CD4-positive, alpha-beta T cell (primary cell): ENCODE results near the gene BICDL2. TPM values are rescaled to one million over a fixed set of nuclear protein-coding genes. Genes with fewer than 3 reads are reported as not detected.
A peak's percentile ranks its signal among the peaks of the same experiment; 100 is the strongest.
"Not testable (repeated sequence)": the region's sequence is repeated elsewhere in the genome, so short reads cannot be mapped to it uniquely, and the experiment has no call there.

ENCODE experiments used
- ATAC-seq: fragments of 200-7000 bp; cut with Tn5 transposase; one replicate; pipeline ENCODE4 v1.10.0; 2022; ENCODE audit warnings: mild to moderate bottlenecking; ENCODE audit not compliant: poor library complexity
- CTCF ChIA-PET: fragments of 350-600 bp; sonication (Branson Sonifier 250); formaldehyde crosslinking; loops from one replicate; lab custom pipeline; 2021; ENCODE audit warnings: antibody characterized with exemption, inconsistent platforms; lab: Charles Lee
- POLR2A ChIA-PET: fragments of 350-600 bp; sonication (Branson Sonifier 250); formaldehyde crosslinking; loops from one replicate; lab custom pipeline; 2021; ENCODE audit warnings: antibody characterized with exemption, inconsistent platforms; lab: Charles Lee
- DNase-seq, 14 experiments: peaks; one replicate each; pipeline ENCODE4 v3.0.0-alpha.2; 2013 to 2020; ENCODE audit warnings: mixed read lengths in 2 of 14
- H3K27ac ChIP-seq, 2 donors: one replicate each; pipeline versions ENCODE4 v1.5.1 to v1.7.0; 2013; ENCODE audit warnings: low read length in 2 of 2, low read depth in 1 of 2, mild to moderate bottlenecking in 1 of 2
- H3K27me3 ChIP-seq, 2 experiments: 1 replicate in 1 of 2; 2 replicates in 1 of 2; pipeline versions ENCODE4 v1.6.1 to v1.7.0; 2013; ENCODE audit warnings: low read length in 2 of 2, control low read depth in 1 of 2, mild to moderate bottlenecking in 1 of 2, moderate library complexity in 1 of 2; ENCODE audit not compliant: insufficient read depth in 2 of 2, control insufficient read depth in 1 of 2
- H3K36me3 ChIP-seq: one replicate; pipeline ENCODE4 v1.6.1; 2013; ENCODE audit warnings: low read length, control low read depth; ENCODE audit not compliant: insufficient read depth
- H3K4me1 ChIP-seq: one replicate; pipeline ENCODE4 v1.6.1; 2013; ENCODE audit warnings: low read length, control low read depth; ENCODE audit not compliant: insufficient read depth
- H3K4me3 ChIP-seq: one replicate; pipeline ENCODE4 v1.5.1; 2013; ENCODE audit warnings: mild to moderate bottlenecking, low read length, moderate library complexity
- H3K9me3 ChIP-seq, 2 experiments: 1 replicate in 1 of 2; 2 replicates in 1 of 2; pipeline versions ENCODE4 v1.6.1 to v1.7.0; 2013; ENCODE audit warnings: low read length in 2 of 2, mild to moderate bottlenecking in 2 of 2, control low read depth in 1 of 2, moderate library complexity in 1 of 2; ENCODE audit not compliant: control insufficient read depth in 1 of 2, insufficient read depth in 1 of 2
- H3K27ac Mint-ChIP-seq: one replicate; pipeline ENCODE4 v1.8.0; 2020; ENCODE audit warnings: mixed read lengths
- H3K27me3 Mint-ChIP-seq: one replicate; pipeline ENCODE4 v1.8.0; 2021; ENCODE audit warnings: mixed read lengths
- H3K36me3 Mint-ChIP-seq: one replicate; pipeline ENCODE4 v1.8.0; 2021; ENCODE audit warnings: low read depth, mixed read lengths
- H3K4me1 Mint-ChIP-seq: one replicate; pipeline ENCODE4 v1.8.0; 2021; ENCODE audit warnings: low read depth, mixed read lengths
- H3K4me3 Mint-ChIP-seq: one replicate; pipeline ENCODE4 v1.8.0; 2020; ENCODE audit warnings: mild to moderate bottlenecking, mixed read lengths
- H3K9me3 Mint-ChIP-seq: one replicate; pipeline ENCODE4 v1.8.0; 2020; ENCODE audit warnings: mixed read lengths
- intact Hi-C, 2 experiments: fragments of 100-400 bp; cut with DNase I in 1 of 2; cut with micrococcal nuclease in 1 of 2; formaldehyde crosslinking; loops; one replicate each; pipeline versions ENCODE4 v1.15.1 to v1.9.0; 2023 to 2025; cut with DNase I, micrococcal nuclease
- total RNA-seq, 174 experiments: library from RNA in 2 of 174; stranded (reverse) in 2 of 174; gene quantifications; one replicate each; pipeline ENCODE4 v1.2.3 and lab custom pipeline; 2021 to 2026
- TF ChIP-seq, protein P1 (sequence below): fragments of 200-600 bp; IDR thresholded peaks from one replicate; pipeline ENCODE4 v1.8.0; 2022; ENCODE audit warnings: antibody characterized with exemption, mild to moderate bottlenecking

BICDL2 gene
- total RNA-seq, 2 experiments from 2014 or later, result not detected

DNA sequence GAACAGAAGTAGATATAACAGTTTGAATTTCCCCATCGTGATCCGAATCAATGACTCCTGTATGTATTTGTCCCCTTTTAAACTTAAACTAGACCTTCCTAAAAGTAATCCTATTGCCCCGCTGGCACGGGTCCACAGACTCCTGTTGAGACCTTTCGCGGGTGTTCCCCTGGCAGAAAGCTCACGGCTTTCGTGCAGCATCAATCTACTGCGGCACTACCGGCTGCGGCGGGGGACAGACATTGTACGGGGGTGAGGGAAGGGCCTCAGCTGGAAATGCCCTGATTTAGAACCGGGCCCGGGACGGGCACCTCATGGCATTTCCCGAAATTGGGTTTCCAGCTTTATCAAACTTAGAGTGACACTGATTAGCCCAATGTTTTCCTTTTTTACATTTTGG is 43.3 kb upstream of the BICDL2 start:
- Histone ChIP-seq H3K9me3 (peaks cover 0 to 9% of the 10 kb centered on the region in 2 experiments), H3K4me1 (peaks cover 76% of the 10 kb centered on the region), H3K27me3 (no peaks in the 10 kb centered on the region), H3K36me3 (no peaks in the 10 kb centered on the region), H3K27ac (no peak overlapping the region), H3K4me3 (no peak overlapping the region)
- H3K4me1 Mint-ChIP-seq, result peaks cover 84% of the 10 kb centered on the region
- H3K4me3 Mint-ChIP-seq, result no peak overlapping the region
- H3K27me3 Mint-ChIP-seq, result no peaks in the 10 kb centered on the region
- intact Hi-C loops, result no loop called here
- ChIA-PET POLR2A (interaction anchor here (1.0 to 1.6 kb wide), 3 partner anchors 9 to 15 kb away, joined by 3 to 5 read pairs (median 4); partner anchors contain the start of gene IL32), CTCF (interaction anchor here (1.1 to 1.3 kb wide), 2 partner anchors 20 to 22 kb away, joined by 3 to 5 read pairs; no protein-coding TSS in a partner anchor)
- H3K9me3 Mint-ChIP-seq, result no peaks in the 10 kb centered on the region
- peak overlapping the region; percentile 95 for H3K27ac Mint-ChIP-seq
- DNase-seq (no peak), ATAC-seq (no peak)
- peaks cover 7% of the 10 kb centered on the region for H3K36me3 Mint-ChIP-seq
- TF ChIP-seq, protein P1, sequence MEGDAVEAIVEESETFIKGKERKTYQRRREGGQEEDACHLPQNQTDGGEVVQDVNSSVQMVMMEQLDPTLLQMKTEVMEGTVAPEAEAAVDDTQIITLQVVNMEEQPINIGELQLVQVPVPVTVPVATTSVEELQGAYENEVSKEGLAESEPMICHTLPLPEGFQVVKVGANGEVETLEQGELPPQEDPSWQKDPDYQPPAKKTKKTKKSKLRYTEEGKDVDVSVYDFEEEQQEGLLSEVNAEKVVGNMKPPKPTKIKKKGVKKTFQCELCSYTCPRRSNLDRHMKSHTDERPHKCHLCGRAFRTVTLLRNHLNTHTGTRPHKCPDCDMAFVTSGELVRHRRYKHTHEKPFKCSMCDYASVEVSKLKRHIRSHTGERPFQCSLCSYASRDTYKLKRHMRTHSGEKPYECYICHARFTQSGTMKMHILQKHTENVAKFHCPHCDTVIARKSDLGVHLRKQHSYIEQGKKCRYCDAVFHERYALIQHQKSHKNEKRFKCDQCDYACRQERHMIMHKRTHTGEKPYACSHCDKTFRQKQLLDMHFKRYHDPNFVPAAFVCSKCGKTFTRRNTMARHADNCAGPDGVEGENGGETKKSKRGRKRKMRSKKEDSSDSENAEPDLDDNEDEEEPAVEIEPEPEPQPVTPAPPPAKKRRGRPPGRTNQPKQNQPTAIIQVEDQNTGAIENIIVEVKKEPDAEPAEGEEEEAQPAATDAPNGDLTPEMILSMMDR, result no peak

DNA sequence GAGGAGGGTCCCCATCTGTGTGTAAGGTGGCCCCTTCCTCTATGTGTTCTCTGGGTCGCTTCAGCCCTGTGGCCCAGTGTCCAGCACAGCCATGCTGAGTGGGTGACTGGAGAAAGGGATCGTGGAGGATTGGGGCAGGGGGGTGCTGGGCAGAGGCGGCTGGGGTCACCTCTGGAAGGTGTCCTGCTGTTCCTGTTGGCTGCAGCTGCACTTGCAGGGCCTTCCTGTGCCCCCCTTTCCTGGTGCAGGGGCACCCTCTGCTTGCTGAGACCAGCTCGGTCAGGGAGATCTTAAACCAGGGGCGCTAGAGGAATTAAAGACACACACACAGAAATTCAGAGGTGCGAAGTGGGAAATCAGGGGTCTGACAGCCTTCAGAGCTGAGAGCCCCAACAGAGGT is 39.8 kb upstream of the BICDL2 start:
- H3K4me3 Mint-ChIP-seq, result peak overlapping the region; percentile 80
- ChIA-PET CTCF (interaction anchor here (1.0 to 4.7 kb wide), 7 partner anchors 11 to 73 kb away, joined by 3 to 24 read pairs (median 3); partner anchors contain the start of gene IL32), POLR2A (interaction anchor here (1.1 to 5.9 kb wide), 16 partner anchors 11 to 207 kb away, joined by 3 to 137 read pairs (median 13); partner anchors contain the start of genes IL32, ZNF213, ZNF263 and ZSCAN10)
- no peaks in the 10 kb centered on the region for H3K27me3 Mint-ChIP-seq
- Histone ChIP-seq H3K4me3 (peak overlapping the region; percentile 26), H3K9me3 (peaks cover 0 to 9% of the 10 kb centered on the region in 2 experiments), H3K27me3 (no peaks in the 10 kb centered on the region), H3K4me1 (peaks cover 95% of the 10 kb centered on the region), H3K27ac (peak overlapping the region; percentile 80 to 86), H3K36me3 (no peaks in the 10 kb centered on the region)
- TF ChIP-seq, protein P1, result no peak
- ATAC-seq (no peak), DNase-seq (peak in 1 of 14 experiments; percentile 41)
- intact Hi-C loops, result loop anchor here in 1 of 2 experiments (2.0 kb wide), 1 partner anchor 22 kb away; the partner anchor contains the start of gene ZSCAN10
- peaks cover 91% of the 10 kb centered on the region for H3K4me1 Mint-ChIP-seq
- peaks cover 7% of the 10 kb centered on the region for H3K36me3 Mint-ChIP-seq
- no peaks in the 10 kb centered on the region for H3K9me3 Mint-ChIP-seq
- peak overlapping the region; percentile 95 for H3K27ac Mint-ChIP-seq

DNA sequence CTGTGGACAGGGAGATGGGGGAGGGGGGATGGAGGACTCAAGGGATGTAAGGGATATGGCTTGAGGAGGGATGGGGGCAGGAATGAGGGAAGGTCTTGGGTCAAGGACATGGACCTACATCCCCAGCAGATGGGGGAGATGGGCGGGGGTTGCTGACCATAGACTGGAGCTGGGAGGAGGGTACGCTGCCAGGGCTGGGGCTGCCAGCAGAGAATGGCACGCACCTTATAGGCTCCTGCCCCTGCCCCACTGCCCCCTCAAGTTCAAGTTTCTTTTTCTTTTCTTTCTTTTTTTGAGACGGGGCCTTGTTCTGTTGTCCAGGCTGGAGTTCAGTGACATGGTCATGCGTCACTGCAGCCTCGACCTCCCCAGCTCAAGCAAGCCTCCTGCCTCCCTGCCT is 39.2 kb upstream of the BICDL2 start:
- H3K9me3 ChIP-seq, H3K27me3 ChIP-seq, H3K36me3 ChIP-seq, H3K27me3 Mint-ChIP-seq, H3K36me3 Mint-ChIP-seq, H3K9me3 Mint-ChIP-seq, ATAC-seq: not testable (repeated sequence)
- peak overlapping the region; percentile 34 for H3K4me3 ChIP-seq
- peak overlapping the region; percentile 95 for H3K27ac Mint-ChIP-seq
- H3K27ac ChIP-seq, result peak overlapping the region; percentile 80 to 86
- H3K4me1 Mint-ChIP-seq, result peaks cover 92% of the 10 kb centered on the region
- ChIA-PET CTCF (interaction anchor here (1.0 to 4.7 kb wide), 5 partner anchors 11 to 72 kb away, joined by 3 to 24 read pairs (median 4); partner anchors contain the start of gene IL32), POLR2A (interaction anchor here (0.6 to 5.9 kb wide), 17 partner anchors 11 to 207 kb away, joined by 3 to 137 read pairs (median 13); partner anchors contain the start of genes IL32, ZNF213, ZNF263 and ZSCAN10)
- intact Hi-C loops, result loop anchor here in 1 of 2 experiments (2.0 kb wide), 1 partner anchor 23 kb away; the partner anchor contains the start of gene ZSCAN10
- DNase-seq, result peak in 1 of 14 experiments; percentile 21
- H3K4me1 ChIP-seq, result peaks cover 95% of the 10 kb centered on the region
- peak overlapping the region; percentile 80 for H3K4me3 Mint-ChIP-seq
